Measurements from ENCODE around the gene CD151.

DNA sequence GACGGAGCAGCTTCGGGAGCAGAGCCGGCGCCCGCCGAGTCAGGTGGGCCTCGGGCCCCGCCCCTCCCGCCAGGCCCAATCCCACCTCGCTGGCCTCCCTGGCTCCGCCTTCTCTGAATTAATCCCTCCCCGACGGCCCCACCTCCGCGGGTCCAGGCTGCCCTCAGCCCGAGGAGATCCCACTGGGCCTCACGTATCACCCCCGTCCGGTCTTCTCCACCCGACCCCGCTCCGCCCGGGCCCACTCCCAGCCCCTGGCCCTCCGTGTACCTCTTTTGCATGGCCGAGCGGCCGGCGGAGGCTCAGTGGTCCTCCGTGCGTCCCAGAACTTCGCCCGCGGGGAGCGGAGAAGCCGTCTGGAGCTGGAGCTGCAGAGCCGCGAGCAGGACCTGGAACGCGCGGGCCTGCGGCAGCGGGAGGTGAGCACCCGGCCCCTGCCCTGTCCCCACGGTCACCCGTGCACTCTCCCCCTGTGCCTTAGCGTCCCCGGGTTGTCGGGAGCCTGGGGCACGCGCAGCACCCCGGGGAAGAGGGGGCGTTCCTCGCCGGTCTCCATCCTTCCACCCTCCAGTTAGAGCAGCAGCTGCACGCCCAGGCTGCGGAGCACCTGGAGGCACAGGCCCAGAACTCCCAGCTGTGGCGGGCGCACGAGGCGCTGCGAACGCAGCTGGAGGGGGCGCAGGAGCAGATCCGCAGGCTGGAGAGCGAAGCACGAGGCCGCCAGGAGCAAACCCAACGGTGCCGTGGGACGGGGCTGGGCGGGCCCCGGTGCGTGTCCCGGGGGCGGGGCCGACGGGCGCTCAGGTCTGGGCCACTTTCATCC lies 2.2 kb upstream of the CD151 start:
- TF ChIP-seq CTCF (IDR thresholded peaks at IDR 0.05; ENCODE audit: poor library complexity) (no peak), EZH2 (IDR thresholded peaks at IDR 0.05; ENCODE audit: borderline replicate concordance) (peak; percentile 45), EZH2phosphoT487 (IDR thresholded peaks at IDR 0.05; ENCODE audit: low read depth, severe bottlenecking, unreplicated experiment) (no peak)
